GM20000 (cell line): ENCODE measurements around the gene TAOK1.
"Not testable (repeated sequence)": the region's sequence is repeated elsewhere in the genome, so short reads cannot be mapped to it uniquely, and the experiment has no call there.

Experiments used
- DNase-seq: peaks from one replicate; pipeline ENCODE4 v3.0.0; 2012; ENCODE audit warnings: low spot score
- TF ChIP-seq, protein P1 (sequence below): IDR thresholded peaks from 2 replicates; pipeline ENCODE4 v1.5.1; 2012; ENCODE audit warnings: mild to moderate bottlenecking, control low read depth; ENCODE audit errors: extremely low read depth, missing control alignments

Gene TAOK1

DNA sequence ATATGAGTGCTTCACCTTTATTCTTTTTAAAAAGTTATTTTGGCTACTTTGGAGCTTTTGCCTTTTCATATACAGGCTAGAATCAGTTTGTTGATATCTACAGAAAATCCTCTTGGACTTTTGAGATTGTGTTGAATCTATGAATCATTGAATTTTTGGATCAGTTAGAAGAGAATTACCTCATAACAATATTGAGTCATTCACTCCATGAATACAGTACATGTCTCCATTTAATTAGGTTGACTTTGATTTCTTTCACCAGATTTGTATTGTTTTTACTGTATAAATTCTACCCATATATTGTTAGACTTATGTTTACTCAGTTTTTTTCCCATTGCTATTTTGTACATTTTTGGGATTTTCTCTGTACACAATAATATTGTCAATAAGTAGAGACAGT lies 54.4 kb downstream of the TAOK1 start:
- TF ChIP-seq, protein P1, sequence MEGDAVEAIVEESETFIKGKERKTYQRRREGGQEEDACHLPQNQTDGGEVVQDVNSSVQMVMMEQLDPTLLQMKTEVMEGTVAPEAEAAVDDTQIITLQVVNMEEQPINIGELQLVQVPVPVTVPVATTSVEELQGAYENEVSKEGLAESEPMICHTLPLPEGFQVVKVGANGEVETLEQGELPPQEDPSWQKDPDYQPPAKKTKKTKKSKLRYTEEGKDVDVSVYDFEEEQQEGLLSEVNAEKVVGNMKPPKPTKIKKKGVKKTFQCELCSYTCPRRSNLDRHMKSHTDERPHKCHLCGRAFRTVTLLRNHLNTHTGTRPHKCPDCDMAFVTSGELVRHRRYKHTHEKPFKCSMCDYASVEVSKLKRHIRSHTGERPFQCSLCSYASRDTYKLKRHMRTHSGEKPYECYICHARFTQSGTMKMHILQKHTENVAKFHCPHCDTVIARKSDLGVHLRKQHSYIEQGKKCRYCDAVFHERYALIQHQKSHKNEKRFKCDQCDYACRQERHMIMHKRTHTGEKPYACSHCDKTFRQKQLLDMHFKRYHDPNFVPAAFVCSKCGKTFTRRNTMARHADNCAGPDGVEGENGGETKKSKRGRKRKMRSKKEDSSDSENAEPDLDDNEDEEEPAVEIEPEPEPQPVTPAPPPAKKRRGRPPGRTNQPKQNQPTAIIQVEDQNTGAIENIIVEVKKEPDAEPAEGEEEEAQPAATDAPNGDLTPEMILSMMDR = no peak
- no peak for DNase-seq

DNA sequence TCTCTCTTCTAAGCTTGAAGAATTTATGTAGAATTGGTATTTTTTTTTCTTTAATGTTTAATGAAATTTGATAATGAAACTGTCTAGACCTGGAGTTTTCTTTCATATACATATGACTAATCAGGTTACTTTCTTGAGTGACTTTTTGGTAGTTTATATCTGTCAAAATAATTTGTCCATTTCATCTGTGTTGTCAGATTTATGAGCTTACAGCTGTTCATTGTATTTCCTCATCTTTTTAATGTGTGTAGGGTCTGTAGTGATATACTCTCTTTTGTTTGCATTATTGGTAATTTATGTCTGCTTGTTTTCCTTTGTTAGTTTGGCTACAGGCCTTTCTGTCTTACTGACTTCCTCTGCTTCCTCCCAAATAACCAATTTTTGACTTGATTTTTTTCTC lies 55.7 kb downstream of the TAOK1 start:
- TF ChIP-seq, protein P1 = no peak
- no peak for DNase-seq

DNA sequence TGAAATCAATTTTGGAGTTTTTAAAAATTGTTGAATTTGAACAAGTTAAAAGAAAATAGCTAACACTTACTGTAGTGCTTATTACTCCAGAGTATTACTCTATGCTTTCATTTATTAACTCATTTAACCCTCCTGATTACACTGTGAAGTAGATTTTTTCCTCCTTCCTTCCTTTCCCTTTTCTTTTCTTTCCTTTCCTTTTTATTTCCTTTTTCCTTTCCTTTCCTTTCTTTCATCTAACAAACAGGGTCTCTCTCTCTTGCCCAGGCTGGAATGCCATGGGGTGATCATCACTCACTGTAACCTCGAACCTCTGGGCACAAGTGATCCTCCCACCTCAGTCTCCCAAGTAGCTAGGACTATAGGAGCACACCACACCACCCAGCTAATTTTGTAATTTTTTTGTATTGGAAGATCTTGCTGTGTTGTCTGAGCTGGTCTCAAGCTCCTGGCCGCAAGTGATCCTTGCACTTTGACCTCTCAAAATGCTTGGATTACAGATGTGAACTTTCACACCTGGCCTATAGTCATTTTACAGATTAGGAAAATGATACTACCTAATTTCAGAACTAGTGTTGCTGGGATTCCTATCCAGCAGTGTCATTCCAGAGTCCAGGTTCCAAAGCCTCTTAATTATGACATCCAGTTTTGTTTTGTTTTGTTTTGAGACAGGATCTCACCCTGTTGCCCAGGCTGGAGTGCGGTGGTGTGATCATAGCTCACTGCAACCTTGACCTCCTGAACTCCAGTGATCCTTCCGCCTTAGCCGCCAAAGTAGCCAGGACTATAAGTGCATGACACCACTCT lies 59.9 kb downstream of the TAOK1 start:
- no peak for DNase-seq
- TF ChIP-seq, protein P1 = no peak

DNA sequence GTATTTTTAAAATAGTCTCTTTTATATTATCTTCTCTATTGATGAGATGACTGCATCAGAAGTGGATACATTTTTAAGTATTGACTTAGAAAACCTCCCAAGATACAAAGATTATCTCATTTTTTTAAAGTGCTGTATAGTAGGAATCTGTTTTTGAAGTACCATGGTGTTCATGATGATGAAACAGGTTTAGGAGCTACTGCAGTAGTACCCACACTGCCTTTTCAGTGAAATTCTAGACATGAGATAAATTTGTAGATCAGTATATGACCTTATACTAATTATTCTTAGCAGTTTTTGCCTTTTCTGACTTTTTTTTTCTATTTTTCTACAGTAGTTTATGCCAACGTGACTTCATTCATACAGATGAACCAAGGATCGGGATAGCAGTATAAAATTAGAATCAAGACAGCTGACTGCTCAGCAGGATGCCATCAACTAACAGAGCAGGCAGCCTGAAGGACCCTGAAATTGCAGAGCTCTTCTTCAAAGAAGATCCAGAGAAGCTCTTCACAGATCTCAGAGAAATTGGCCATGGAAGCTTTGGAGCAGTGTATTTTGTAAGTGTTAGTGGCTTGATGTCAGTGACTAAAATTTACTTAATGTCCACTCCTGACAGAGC lies 61.1 kb downstream of the TAOK1 start:
- DNase-seq = no peak
- TF ChIP-seq, protein P1 = no peak

DNA sequence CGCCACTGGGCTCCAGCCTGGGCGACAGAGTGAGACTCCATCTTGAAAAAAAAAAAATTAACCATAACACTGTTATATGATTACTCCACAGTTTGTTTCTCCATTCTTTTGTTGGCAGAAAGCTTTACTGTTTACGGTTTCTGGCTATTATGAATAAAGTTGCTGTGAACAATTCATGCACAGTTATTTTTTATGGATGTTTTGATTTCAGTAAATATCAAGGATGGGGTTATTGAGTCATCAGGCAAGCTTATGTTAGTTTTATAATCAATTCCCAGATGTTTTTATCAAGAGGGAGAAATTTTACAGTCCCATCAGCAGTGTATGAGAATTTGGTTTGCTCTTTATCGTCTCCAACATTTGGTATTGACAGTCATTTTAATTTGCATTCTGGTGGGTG lies 67.9 kb downstream of the TAOK1 start:
- TF ChIP-seq, protein P1 = no peak
- no peak for DNase-seq

DNA sequence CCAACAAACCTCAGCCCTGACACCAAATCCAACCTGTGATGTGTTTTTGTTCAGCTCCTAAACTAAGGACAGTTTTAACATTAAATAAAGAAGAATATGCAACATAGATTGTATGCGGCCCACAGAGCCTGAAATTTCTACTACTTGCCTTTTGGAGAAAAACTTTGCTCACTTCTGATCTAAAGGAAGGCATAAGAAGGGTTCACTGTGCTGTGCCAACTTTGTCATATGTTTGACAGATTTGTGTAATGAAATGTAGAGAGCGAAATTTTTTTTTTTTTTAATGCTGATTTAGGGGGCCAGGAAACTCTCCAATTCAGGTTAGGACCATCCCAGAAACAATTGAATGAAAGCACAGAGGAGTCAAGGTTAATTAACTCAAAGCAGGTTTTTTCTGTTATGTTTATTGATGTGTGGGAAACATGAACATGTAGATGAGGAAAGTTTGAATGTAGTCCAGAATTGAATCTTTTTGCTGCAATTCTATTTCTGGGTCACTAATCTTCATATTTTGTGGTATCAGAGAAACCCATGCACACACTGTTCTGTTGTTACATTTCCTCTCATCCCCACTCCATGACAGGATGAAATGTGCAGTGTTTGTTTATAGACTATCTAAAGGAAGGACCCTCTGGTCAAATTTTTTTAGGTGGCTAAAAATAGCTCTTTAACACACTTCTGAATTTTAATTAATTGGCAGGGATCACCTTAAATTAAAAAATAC lies 71.5 kb downstream of the TAOK1 start:
- DNase-seq = no peak
- TF ChIP-seq, protein P1 = no peak

DNA sequence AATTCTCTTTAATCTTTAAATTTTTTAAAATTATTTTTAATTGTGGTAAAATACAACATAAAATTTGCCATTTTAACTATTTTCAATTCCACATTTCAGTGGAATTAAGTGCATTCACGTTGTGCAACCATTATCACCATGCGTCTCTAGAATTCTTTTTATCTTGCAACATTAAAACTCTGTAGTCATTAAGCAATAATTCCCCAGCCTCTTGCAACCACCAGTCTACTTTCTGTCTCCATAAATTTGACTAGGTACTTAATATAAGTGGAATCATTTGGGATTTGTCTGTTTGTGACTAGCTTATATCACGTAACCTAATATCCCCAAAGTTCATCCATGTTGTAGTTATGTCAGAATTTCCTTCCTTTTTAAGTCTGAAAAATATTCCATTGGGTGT lies 79.1 kb downstream of the TAOK1 start:
- TF ChIP-seq, protein P1 = no peak

DNA sequence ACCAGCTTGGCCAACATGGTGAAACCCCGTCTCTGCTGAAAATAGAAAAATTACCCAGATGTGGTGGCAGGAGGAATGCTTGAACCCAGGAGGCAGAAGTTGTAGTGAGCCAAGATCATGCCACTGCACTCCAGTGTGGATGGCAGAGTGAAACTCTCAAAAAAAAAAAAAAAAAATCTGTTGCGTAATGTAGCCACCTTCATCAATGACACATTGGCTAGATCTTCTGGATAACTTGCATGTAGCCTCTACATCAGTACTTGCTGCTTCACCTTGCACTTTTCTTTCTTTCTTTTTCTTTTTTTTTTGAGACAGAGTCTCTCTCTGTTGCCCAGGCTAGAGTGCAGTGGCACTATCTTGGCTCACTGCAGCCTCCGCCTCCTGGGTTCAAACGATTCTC lies 83.3 kb downstream of the TAOK1 start:
- DNase-seq = not testable (repeated sequence)

More for the DNA sequence above, 79.1 kb downstream of the TAOK1 start:
- DNase-seq = no peak
